ENCODE data around the gene FRS3.

DNA sequence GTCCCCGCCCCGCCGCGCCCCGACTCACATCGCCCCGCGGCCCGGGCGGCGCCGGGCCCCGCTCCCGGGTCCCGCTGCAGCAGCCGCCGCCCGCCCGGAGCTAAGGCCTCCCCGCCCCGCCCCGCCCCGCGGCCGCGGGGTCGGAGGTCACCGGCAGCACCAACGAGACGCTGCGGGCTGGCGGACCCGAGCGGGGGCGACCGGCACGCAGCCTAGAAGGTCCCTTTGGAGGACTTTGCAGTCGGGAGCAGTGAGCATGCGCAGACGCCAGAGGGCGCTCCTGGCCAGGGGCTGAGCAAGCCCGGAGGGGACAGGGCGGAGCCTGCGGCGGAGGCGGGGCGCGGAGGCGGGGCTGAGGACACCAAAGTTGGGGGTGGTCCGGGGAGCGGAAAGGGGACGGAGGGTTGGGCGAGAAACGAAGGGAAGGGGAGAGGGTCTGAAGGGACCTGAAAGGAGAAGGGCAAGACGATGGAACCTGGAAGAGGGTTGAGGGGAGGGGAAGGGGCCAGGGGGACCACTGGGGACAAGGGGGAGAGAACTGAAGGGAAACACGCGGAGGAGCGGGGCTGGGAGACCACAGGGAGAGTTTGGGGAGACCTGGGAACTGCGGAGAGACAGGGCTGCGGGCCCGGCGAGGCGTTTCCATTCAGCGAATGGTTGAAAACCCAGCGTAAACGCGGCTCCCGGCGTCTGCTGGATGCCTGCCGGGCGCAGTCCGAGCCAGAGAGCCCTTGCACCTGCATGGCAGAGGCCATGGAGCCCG is at the start of gene FRS3:
- TF ChIP-seq TAF1 (IDR thresholded peaks at IDR 0.05; ENCODE audit: borderline replicate concordance, insufficient read depth, low read length) (no peak), POLR2AphosphoS5 (IDR thresholded peaks at IDR 0.05; ENCODE audit: low read depth, low read length) (peak; percentile 35; the same call in 1 of the 2 replicates), SIN3A (IDR thresholded peaks at IDR 0.05; ENCODE audit: borderline replicate concordance, insufficient read depth, low read length) (no peak), REST (IDR thresholded peaks at IDR 0.05; ENCODE audit: insufficient read depth in 1 of 2, low read depth in 2 of 2, low read length in 2 of 2) (no peak), FOXP2 (optimal IDR thresholded peaks at IDR 0.05; ENCODE audit: borderline replicate concordance, extremely low read depth, extremely low read length, insufficient read depth) (no peak)
